Uterus (tissue), 2 donors: ENCODE measurements around the gene ROCK2.

Experiments
- CTCF ChIP-seq, 4 experiments: fragments of 200-600 bp in 2 of 4; fragments of 450-650 bp in 2 of 4; sonication (generic) in 2 of 4; IDR thresholded peaks; one replicate each; pipeline ENCODE4 v1.5.1; 2016 to 2019; ENCODE audit warnings: antibody characterized with exemption in 4 of 4, mild to moderate bottlenecking in 2 of 4, moderate library complexity in 1 of 4
- POLR2A ChIP-seq, 2 donors: fragments of 450-650 bp; IDR thresholded peaks; one replicate each; pipeline ENCODE4 v1.6.1; 2016; ENCODE audit warnings: antibody characterized with exemption in 2 of 2, mild to moderate bottlenecking in 1 of 2, moderate library complexity in 1 of 2

- TF ChIP-seq CTCF (IDR thresholded peaks at IDR 0.05), result no peak
- TF ChIP-seq POLR2A (IDR thresholded peaks at IDR 0.05), result no peak
Observed at GRCh38 chr2:11305338-11305737, 39.1 kb downstream of the ROCK2 start.
